Natural killer cell (primary cell): ENCODE data around the gene PDE9A. TPM values are rescaled to one million over a fixed set of nuclear protein-coding genes. Genes with fewer than 3 reads are reported as not detected.

Experiments
- ATAC-seq, 3 donors: fragments of 150-1000 bp in 2 of 3; fragments of 200-7000 bp in 1 of 3; cut with Tn5 transposase; 1 replicate in 1 of 3; 2 replicates in 2 of 3; pipeline ENCODE4 v1.10.0; 2021; ENCODE audit warnings: mild to moderate bottlenecking in 2 of 3, moderate library complexity in 2 of 3
- DNase-seq, 2 donors: peaks; one replicate each; pipeline versions ENCODE4 v3.0.0 to v3.0.0-alpha.2; 2013 to 2021; ENCODE audit warnings: mixed read lengths in 1 of 2
- H3K27ac ChIP-seq: one replicate; pipeline ENCODE4 v1.5.1; 2013; ENCODE audit warnings: mild to moderate bottlenecking, low read length
- H3K27me3 ChIP-seq: one replicate; pipeline ENCODE4 v1.6.1; 2013; ENCODE audit warnings: low read length; ENCODE audit not compliant: control insufficient read depth, insufficient read depth
- H3K36me3 ChIP-seq: one replicate; pipeline ENCODE4 v1.6.1; 2013; ENCODE audit warnings: low read length; ENCODE audit not compliant: control insufficient read depth, insufficient read depth
- H3K4me1 ChIP-seq: one replicate; pipeline ENCODE4 v1.6.1; 2013; ENCODE audit warnings: low read length; ENCODE audit not compliant: control insufficient read depth, insufficient read depth
- H3K4me3 ChIP-seq: one replicate; pipeline ENCODE4 v1.5.1; 2013; ENCODE audit warnings: low read length
- H3K9me3 ChIP-seq: one replicate; pipeline ENCODE4 v1.6.1; 2013; ENCODE audit warnings: low read length; ENCODE audit not compliant: control insufficient read depth, insufficient read depth
- H3K27ac Mint-ChIP-seq, 2 donors: one replicate each; pipeline ENCODE4 v1.8.0; 2022; ENCODE audit warnings: mild to moderate bottlenecking in 2 of 2, mixed read lengths in 2 of 2, moderate library complexity in 1 of 2
- H3K27me3 Mint-ChIP-seq, 2 donors: one replicate each; pipeline ENCODE4 v1.8.0; 2022; ENCODE audit warnings: low read depth in 2 of 2, mixed read lengths in 2 of 2
- H3K36me3 Mint-ChIP-seq: one replicate; pipeline ENCODE4 v1.8.0; 2022; ENCODE audit warnings: mixed read lengths
- H3K4me1 Mint-ChIP-seq, 2 donors: one replicate each; pipeline ENCODE4 v1.8.0; 2022; ENCODE audit warnings: mixed read lengths in 2 of 2
- H3K4me3 Mint-ChIP-seq: one replicate; pipeline ENCODE4 v1.8.0; 2022; ENCODE audit warnings: mild to moderate bottlenecking, moderate library complexity, mixed read lengths
- H3K9me3 Mint-ChIP-seq, 2 donors: one replicate each; pipeline ENCODE4 v1.8.0; 2022; ENCODE audit warnings: mixed read lengths in 2 of 2
- WGBS: methylation state at CpG from one replicate; pipeline ENCODE4 v1.1.7; 2013; ENCODE audit warnings: missing lambda C conversion rate; ENCODE audit not compliant: insufficient coverage; 5-methylcytosine and 5-hydroxymethylcytosine counted together
- intact Hi-C: fragments of 100-400 bp; cut with micrococcal nuclease; formaldehyde crosslinking; loops from one replicate; pipeline ENCODE4 v1.14.2; 2022
- total RNA-seq, 4 donors: library from RNA; stranded (reverse); fragments of 120-200 nt in 1 of 4; gene quantifications; one replicate each; pipeline versions ENCODE4 v1.2.3 to v1.2.4, GENCODE V29; 2013 to 2022
- TF ChIP-seq, protein P1 (sequence below): fragments of 200-600 bp; IDR thresholded peaks from one replicate; pipeline ENCODE4 v1.8.0; 2022; ENCODE audit warnings: antibody characterized with exemption

The PDE9A gene
- total RNA-seq, 3 donors from 2014 or later (not counting 1 experiment from before 2014, with no cell fraction given): 1.0 to 4.1 (median 1.2) TPM

DNA sequence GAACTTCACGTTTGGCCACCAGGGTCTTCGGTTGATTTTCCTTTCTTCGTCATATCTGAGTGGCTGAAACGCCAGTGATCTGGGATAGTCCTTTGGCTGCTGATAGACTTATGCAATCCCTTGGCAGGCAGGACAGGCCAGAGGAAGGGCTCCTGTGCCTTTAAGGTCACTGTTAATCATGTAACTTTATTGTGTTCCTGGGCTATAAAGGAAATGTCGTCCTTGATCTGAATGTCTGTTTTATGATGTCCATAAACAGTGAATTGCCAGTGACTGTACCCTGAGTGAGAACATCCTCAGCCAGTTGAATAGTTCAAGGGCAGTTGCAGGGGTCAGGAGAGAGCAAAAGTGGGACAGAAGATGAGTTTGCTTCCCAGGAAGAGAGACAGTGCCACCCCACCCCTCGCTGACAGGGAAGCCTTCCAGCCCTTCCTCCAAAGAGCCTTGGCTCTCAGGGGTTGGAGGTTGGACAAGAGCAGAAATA is 68.0 kb downstream of the PDE9A start:
- DNase-seq: no peak
- H3K4me1 Mint-ChIP-seq: no peaks in the 10 kb centered on the region
- TF ChIP-seq, protein P1, sequence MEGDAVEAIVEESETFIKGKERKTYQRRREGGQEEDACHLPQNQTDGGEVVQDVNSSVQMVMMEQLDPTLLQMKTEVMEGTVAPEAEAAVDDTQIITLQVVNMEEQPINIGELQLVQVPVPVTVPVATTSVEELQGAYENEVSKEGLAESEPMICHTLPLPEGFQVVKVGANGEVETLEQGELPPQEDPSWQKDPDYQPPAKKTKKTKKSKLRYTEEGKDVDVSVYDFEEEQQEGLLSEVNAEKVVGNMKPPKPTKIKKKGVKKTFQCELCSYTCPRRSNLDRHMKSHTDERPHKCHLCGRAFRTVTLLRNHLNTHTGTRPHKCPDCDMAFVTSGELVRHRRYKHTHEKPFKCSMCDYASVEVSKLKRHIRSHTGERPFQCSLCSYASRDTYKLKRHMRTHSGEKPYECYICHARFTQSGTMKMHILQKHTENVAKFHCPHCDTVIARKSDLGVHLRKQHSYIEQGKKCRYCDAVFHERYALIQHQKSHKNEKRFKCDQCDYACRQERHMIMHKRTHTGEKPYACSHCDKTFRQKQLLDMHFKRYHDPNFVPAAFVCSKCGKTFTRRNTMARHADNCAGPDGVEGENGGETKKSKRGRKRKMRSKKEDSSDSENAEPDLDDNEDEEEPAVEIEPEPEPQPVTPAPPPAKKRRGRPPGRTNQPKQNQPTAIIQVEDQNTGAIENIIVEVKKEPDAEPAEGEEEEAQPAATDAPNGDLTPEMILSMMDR: no peak
- H3K27ac Mint-ChIP-seq: no peak overlapping the region
- 74% methylated on average over 6 of the region's 6 CpGs for WGBS
- H3K4me3 ChIP-seq: no peak overlapping the region
- no peak overlapping the region for H3K27ac ChIP-seq
- no peaks in the 10 kb centered on the region for H3K4me1 ChIP-seq
- H3K9me3 Mint-ChIP-seq: no peaks in the 10 kb centered on the region
- no peaks in the 10 kb centered on the region for H3K36me3 ChIP-seq
- no peaks in the 10 kb centered on the region for H3K9me3 ChIP-seq
- intact Hi-C loops: no loop called here
- H3K36me3 Mint-ChIP-seq: no peaks in the 10 kb centered on the region
- no peak for ATAC-seq
- no peak overlapping the region for H3K4me3 Mint-ChIP-seq
- H3K27me3 Mint-ChIP-seq: no peaks in the 10 kb centered on the region
- no peaks in the 10 kb centered on the region for H3K27me3 ChIP-seq

GRCh38 chr21:42722153-42722552 is 68.7 kb downstream of the PDE9A start:
- H3K27me3 Mint-ChIP-seq: no peaks in the 10 kb centered on the region
- H3K27me3 ChIP-seq: no peaks in the 10 kb centered on the region
- no peak overlapping the region for H3K27ac Mint-ChIP-seq
- intact Hi-C loops: no loop called here
- H3K27ac ChIP-seq: no peak overlapping the region
- no peaks in the 10 kb centered on the region for H3K36me3 ChIP-seq
- no peaks in the 10 kb centered on the region for H3K9me3 Mint-ChIP-seq
- no peak overlapping the region for H3K4me3 ChIP-seq
- no peaks in the 10 kb centered on the region for H3K4me1 ChIP-seq
- DNase-seq: no peak
- TF ChIP-seq, protein P1: no peak
- no peaks in the 10 kb centered on the region for H3K9me3 ChIP-seq
- no peaks in the 10 kb centered on the region for H3K36me3 Mint-ChIP-seq
- H3K4me1 Mint-ChIP-seq: no peaks in the 10 kb centered on the region
- H3K4me3 Mint-ChIP-seq: no peak overlapping the region
- WGBS: 89% methylated on average over 11 of the region's 11 CpGs
- ATAC-seq: no peak

GRCh38 chr21:42722808-42723473 is 69.5 kb downstream of the PDE9A start:
- no peak overlapping the region for H3K27ac ChIP-seq
- H3K4me3 ChIP-seq: no peak overlapping the region
- WGBS: 86% methylated on average over 10 of the region's 10 CpGs
- DNase-seq: no peak
- no peaks in the 10 kb centered on the region for H3K4me1 ChIP-seq
- Mint-ChIP-seq H3K36me3 (no peaks in the 10 kb centered on the region), H3K4me1 (no peaks in the 10 kb centered on the region), H3K27me3 (no peaks in the 10 kb centered on the region), H3K9me3 (no peaks in the 10 kb centered on the region), H3K27ac (no peak overlapping the region), H3K4me3 (no peak overlapping the region)
- TF ChIP-seq, protein P1: no peak
- H3K36me3 ChIP-seq: no peaks in the 10 kb centered on the region
- H3K27me3 ChIP-seq: no peaks in the 10 kb centered on the region
- intact Hi-C loops: no loop called here
- H3K9me3 ChIP-seq: no peaks in the 10 kb centered on the region
- ATAC-seq: no peak
